HepG2 (cell line): ENCODE measurements around the gene ALPI.
"Not testable (repeated sequence)": the region's sequence is repeated elsewhere in the genome, so short reads cannot be mapped to it uniquely, and the experiment has no call there.

Experiments used
- GATA4 ChIP-seq: sonication (generic); IDR thresholded peaks from 2 replicates; pipeline ENCODE4 v1.6.1; 2016; ENCODE audit warnings: antibody characterized with exemption, low read depth, borderline replicate concordance
- SIN3A ChIP-seq: IDR thresholded peaks from 2 replicates; pipeline ENCODE4 v1.6.1; 2011; ENCODE audit warnings: low read depth, mild to moderate bottlenecking, control low read depth, low read length, borderline replicate concordance

- not testable (repeated sequence) for TF ChIP-seq SIN3A, GATA4
Measured at GRCh38 chr2:232451645-232452044, 4.3 kb upstream of the ALPI start.
